MM.1S (cell line): ENCODE results near the gene TFEB.

Experiments
- DNase-seq: peaks from one replicate; pipeline ENCODE4 v3.0.0-alpha.2; 2015
- H2AFZ ChIP-seq: fragments of 300-600 bp; sonication (generic); 2 replicates; pipeline ENCODE4 v1.6.0; 2016; ENCODE audit warnings: antibody characterized with exemption, low read length
- H3F3A ChIP-seq: fragments of 300-600 bp; sonication (generic); 2 replicates; pipeline ENCODE4 v1.6.1; 2016; ENCODE audit warnings: mild to moderate bottlenecking, antibody characterized with exemption, low read length, moderate library complexity, mixed read lengths; ENCODE audit not compliant: insufficient read depth
- H3K27ac ChIP-seq: fragments of 300-600 bp; sonication (generic); 2 replicates; pipeline ENCODE4 v1.5.1; 2016; ENCODE audit warnings: mild to moderate bottlenecking, low read length
- H3K27me3 ChIP-seq: fragments of 300-600 bp; sonication (generic); replicated peaks from 2 replicates; pipeline ENCODE4 v1.6.0; 2016; ENCODE audit warnings: low read length; ENCODE audit not compliant: insufficient read depth
- H3K36me3 ChIP-seq: fragments of 300-600 bp; sonication (generic); replicated peaks from 2 replicates; pipeline ENCODE4 v1.6.1; 2016; ENCODE audit warnings: mild to moderate bottlenecking, low read length, mixed read lengths; ENCODE audit not compliant: insufficient read depth
- H3K4me1 ChIP-seq: fragments of 300-600 bp; sonication (generic); 2 replicates; pipeline ENCODE4 v1.6.1; 2016; ENCODE audit warnings: low read length, mixed read lengths
- H3K4me2 ChIP-seq: fragments of 300-600 bp; sonication (generic); 2 replicates; pipeline ENCODE4 v1.6.0; 2016; ENCODE audit warnings: low read depth, low read length
- H3K4me3 ChIP-seq: fragments of 300-600 bp; sonication (generic); 2 replicates; pipeline ENCODE4 v1.5.1; 2016; ENCODE audit warnings: low read length, mixed read lengths
- H3K79me2 ChIP-seq: fragments of 300-600 bp; sonication (generic); 2 replicates; pipeline ENCODE4 v1.6.1; 2016; ENCODE audit warnings: mixed run types, low read length, mixed read lengths
- H3K9ac ChIP-seq: fragments of 300-600 bp; sonication (generic); 2 replicates; pipeline ENCODE4 v1.6.1; 2016; ENCODE audit warnings: low read length, mixed read lengths
- H3K9me2 ChIP-seq: fragments of 300-600 bp; sonication (generic); replicated peaks from 2 replicates; pipeline ENCODE4 v1.6.1; 2016; ENCODE audit warnings: mild to moderate bottlenecking, low read length, mixed read lengths; ENCODE audit not compliant: insufficient read depth
- H3K9me3 ChIP-seq: fragments of 300-600 bp; sonication (generic); replicated peaks from 2 replicates; pipeline ENCODE4 v1.6.1; 2016; ENCODE audit warnings: mild to moderate bottlenecking, low read length, mixed read lengths; ENCODE audit not compliant: insufficient read depth
- H4K20me1 ChIP-seq: fragments of 300-600 bp; sonication (generic); 2 replicates; pipeline ENCODE4 v1.6.1; 2016; ENCODE audit warnings: mild to moderate bottlenecking, low read length, moderate library complexity, mixed read lengths; ENCODE audit not compliant: insufficient read depth
- CTCF ChIP-seq: fragments of 300-600 bp; sonication (generic); IDR thresholded peaks from 2 replicates; pipeline ENCODE4 v1.5.1; 2016; ENCODE audit warnings: antibody characterized with exemption, low read length, mixed read lengths
- EZH2 ChIP-seq: fragments of 300-600 bp; sonication (generic); optimal IDR thresholded peaks from 2 replicates; pipeline ENCODE3; 2017; ENCODE audit warnings: low read depth, mild to moderate bottlenecking, antibody characterized with exemption, low read length, mixed read lengths
- EZH2phosphoT487 ChIP-seq: fragments of 300-600 bp; sonication (generic); IDR thresholded peaks from 2 replicates; pipeline ENCODE4 v1.6.1; 2018; ENCODE audit warnings: antibody characterized with exemption, low read length

The TFEB gene

DNA sequence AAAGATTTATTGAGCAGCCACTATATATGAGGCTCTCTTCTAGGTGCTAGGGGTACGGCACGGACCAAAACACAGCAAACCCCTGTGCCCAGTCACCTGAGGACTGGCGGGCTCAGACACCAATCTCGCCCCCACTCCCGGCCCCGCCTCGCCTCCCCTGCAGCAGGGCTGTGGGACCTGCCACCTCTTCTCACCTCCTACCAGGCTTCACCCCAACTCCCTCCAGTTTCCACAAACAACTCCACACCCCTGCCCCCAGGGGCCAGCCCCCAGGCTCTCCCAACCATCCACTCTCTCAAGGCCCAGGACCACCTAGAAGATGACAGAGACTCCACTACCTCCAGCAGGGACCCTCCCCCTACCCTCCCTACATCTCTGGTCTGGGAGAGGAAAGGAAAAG is 6.5 kb downstream of the TFEB start:
- TF ChIP-seq EZH2 = no peak
- TF ChIP-seq EZH2phosphoT487 = no peak
- no peak for TF ChIP-seq CTCF
- H3K4me1 ChIP-seq = peaks cover 16% of the 10 kb centered on the region
- no peaks in the 10 kb centered on the region for H3K9me3 ChIP-seq
- H3K9ac ChIP-seq = no peak overlapping the region
- no peaks in the 10 kb centered on the region for H3K9me2 ChIP-seq
- peaks cover 60% of the 10 kb centered on the region for H3K79me2 ChIP-seq
- H3K4me3 ChIP-seq = no peak overlapping the region
- no peak overlapping the region for H3K4me2 ChIP-seq
- H3K36me3 ChIP-seq = no peaks in the 10 kb centered on the region
- no peaks in the 10 kb centered on the region for H3K27me3 ChIP-seq
- H3K27ac ChIP-seq = no peak overlapping the region
- no peak for DNase-seq
- H4K20me1 ChIP-seq = no peaks in the 10 kb centered on the region
- H3F3A ChIP-seq = peaks cover 17% of the 10 kb centered on the region
- H2AFZ ChIP-seq = no peak overlapping the region

GRCh38 chr6:41728073-41728936 is 7.1 kb downstream of the TFEB start:
- no peak overlapping the region for H2AFZ ChIP-seq
- H3K27me3 ChIP-seq = no peaks in the 10 kb centered on the region
- H3K4me1 ChIP-seq = peaks cover 9% of the 10 kb centered on the region
- H3K9ac ChIP-seq = no peak overlapping the region
- no peak overlapping the region for H3K4me2 ChIP-seq
- peaks cover 11% of the 10 kb centered on the region for H3F3A ChIP-seq
- H4K20me1 ChIP-seq = no peaks in the 10 kb centered on the region
- no peaks in the 10 kb centered on the region for H3K9me2 ChIP-seq
- H3K4me3 ChIP-seq = no peak overlapping the region
- no peak overlapping the region for H3K27ac ChIP-seq
- no peaks in the 10 kb centered on the region for H3K9me3 ChIP-seq
- peaks cover 53% of the 10 kb centered on the region for H3K79me2 ChIP-seq
- no peaks in the 10 kb centered on the region for H3K36me3 ChIP-seq
- no peak for DNase-seq
- TF ChIP-seq CTCF (no peak), EZH2phosphoT487 (no peak), EZH2 (no peak)

GRCh38 chr6:41727705-41728072 is 7.7 kb downstream of the TFEB start:
- no peak for TF ChIP-seq EZH2
- no peak for TF ChIP-seq CTCF
- TF ChIP-seq EZH2phosphoT487 = no peak
- Histone ChIP-seq H3K36me3 (no peaks in the 10 kb centered on the region), H3K27me3 (no peaks in the 10 kb centered on the region), H2AFZ (no peak overlapping the region), H3K9me3 (no peaks in the 10 kb centered on the region), H3K4me2 (no peak overlapping the region), H3K9ac (no peak overlapping the region), H4K20me1 (no peaks in the 10 kb centered on the region), H3K4me1 (peaks cover 4% of the 10 kb centered on the region), H3K27ac (no peak overlapping the region), H3K9me2 (no peaks in the 10 kb centered on the region), H3K79me2 (peaks cover 50% of the 10 kb centered on the region), H3F3A (peaks cover 5% of the 10 kb centered on the region; the same call in 1 of the 2 replicates), H3K4me3 (no peak overlapping the region)
- no peak for DNase-seq
